ENCODE measurements around the gene PPP1R9A. TPM values are rescaled to one million over a fixed set of nuclear protein-coding genes. Genes with fewer than 3 reads are reported as not detected.

The PPP1R9A gene
- 0.17 and 0.34 TPM in 2 replicates for total RNA-seq (2013; cell fraction: nucleolus; rRNA removed)
- total RNA-seq (2014; rRNA removed) = not detected in 2 replicates
- not detected in 2 replicates for total RNA-seq (2014; rRNA removed; fragmentation: Illumina TruSeq; extraction: Trizol)
- 0.16 TPM in 1 of 2 replicates, not detected in the other for total RNA-seq (2021)
- 0.04 TPM for polyA plus RNA-seq (2011; ENCODE audit: low read depth)
- 0.12 and 0.23 TPM in 2 replicates for polyA plus RNA-seq (2011; rRNA removed)
- polyA plus RNA-seq (2011; cell fraction: cytosol; rRNA removed) = 0.03 TPM in 2 replicates
- 0.41 and 0.55 TPM in 2 replicates for polyA plus RNA-seq (2011; cell fraction: nucleus; rRNA removed)
- 0.01 and 0.03 TPM in 2 replicates for polyA plus RNA-seq (2012)
- not detected in 2 replicates for polyA plus RNA-seq (2014; fragmentation: Illumina TruSeq; extraction: Trizol)
- polyA plus RNA-seq (2014; fragmentation: Nextera tagmentation; extraction: Ambion mirVana) = not detected
- polyA plus RNA-seq (2014; rRNA removed) = 0.03 TPM in 1 of 2 replicates, not detected in the other
- polyA plus RNA-seq (2016; fragmentation: Nextera tagmentation; extraction: Ambion mirVana) = under 1 TPM in 1 of 2 experiments, not detected in 1; 0.04 TPM
- polyA minus RNA-seq (2011; rRNA and poly(A)+ RNA removed) = 0.15 and 0.22 TPM in 2 replicates
- polyA minus RNA-seq (2011; cell fraction: cytosol; rRNA and poly(A)+ RNA removed) = not detected in 2 replicates
- 0.24 and 0.29 TPM in 2 replicates for polyA minus RNA-seq (2011; cell fraction: nucleus; rRNA and poly(A)+ RNA removed)
- Bru-seq, nascent RNA = percentile 16 among the genes with signal in this experiment
- percentile 12 among the genes with signal in this experiment for BruChase-seq, experiment 1, labeled RNA remaining after a 6-hour chase
- BruChase-seq, experiment 2, labeled RNA remaining after a 2-hour chase = percentile 12 among the genes with signal in this experiment
- long read RNA-seq, experiment 1 = 0 reads
- long read RNA-seq, experiment 2, partial matches to known transcripts = 0 of 6 reads
- long read RNA-seq, experiment 2, other reads (novel, unspliced or antisense) = 6 of 6 reads

- DNase-seq (ENCODE audit: low read depth, low spot score) = no peak
- ChIA-PET POLR2A (no interaction called here), SMC1A (ENCODE audit: uncharacterized antibody, unreplicated experiment) (no interaction called here), RAD21 (ENCODE audit: unreplicated experiment) (no interaction called here), CTCF (no interaction called here)
- ATAC-seq = no peak
- no peak within 1 kb of the TSS for H2AFZ ChIP-seq (ENCODE audit: control insufficient read depth, low read depth, low read length)
- H3K9ac ChIP-seq (ENCODE audit: control insufficient read depth, insufficient read depth, low read length) = no peak within 1 kb of the TSS
- H3K79me2 ChIP-seq (ENCODE audit: control insufficient read depth, insufficient read depth, low read length) = no peaks in the 10 kb centered on the region
- no peaks in the 10 kb centered on the region for H3K9me3 ChIP-seq (replicated peaks; ENCODE audit: control insufficient read depth, insufficient read depth, low read length)
- intact Hi-C loops (cut with micrococcal nuclease; ENCODE audit: unreplicated experiment) (no loop called here), in situ Hi-C loops (cut with MboI) (no loop called here)
- H3K4me3 ChIP-seq = no peak within 1 kb of the TSS
- H3K4me2 ChIP-seq (ENCODE audit: control insufficient read depth, insufficient read depth) = no peak within 1 kb of the TSS; the same call in 1 of the 2 replicates
- no peak within 1 kb of the TSS for H3K27ac ChIP-seq (ENCODE audit: control insufficient read depth, insufficient read depth)
- H3K27me3 ChIP-seq (replicated peaks in 1 of 2; ENCODE audit: control insufficient read depth in 2 of 2, insufficient read depth in 2 of 2, low read length in 1 of 2) = peaks cover 6 to 8% of the 10 kb centered on the region in 2 experiments
- FAIRE-seq = no peak
- 16% methylated on average over 25 of the region's 36 CpGs for WGBS (ENCODE audit: insufficient coverage, insufficient replicate concordance, low lambda C conversion rate, missing lambda C conversion rate)
- H3K4me1 ChIP-seq (ENCODE audit: control insufficient read depth, insufficient read depth, low read length) = no peaks in the 10 kb centered on the region
- H3K36me3 ChIP-seq (ENCODE audit: control insufficient read depth in 2 of 2, insufficient read depth in 2 of 2, low read length in 1 of 2) = no peaks in the 10 kb centered on the region
- H4K20me1 ChIP-seq (ENCODE audit: control insufficient read depth, insufficient read depth) = no peaks in the 10 kb centered on the region
- no TSS peak for BruUV-seq (replicated peaks)
- TF ChIP-seq NFXL1 (IDR thresholded peaks at IDR 0.05; ENCODE audit: borderline replicate concordance) (no peak), SREBF1 (IDR thresholded peaks at IDR 0.05; ENCODE audit: low read length) (no peak), HCFC1 (IDR thresholded peaks at IDR 0.05; ENCODE audit: low read length) (no peak), ATF7 (IDR thresholded peaks at IDR 0.05; ENCODE audit: low read depth) (no peak)
These were observed at the start of gene PPP1R9A for GRCh38 chr7:94907026-94907810. Gene PPP1R9A (plus strand): TSS chr7:94907594. CDS start chr7:94910114, 2,520 bp downstream.

All from GM12878 (cell line).